HFFc6 (cell line): ENCODE data around the gene PDE4B. TPM values are rescaled to one million over a fixed set of nuclear protein-coding genes. Genes with fewer than 3 reads are reported as not detected.
A peak's percentile ranks its signal among the peaks of the same experiment; 100 is the strongest.

Source experiments
- DNase-seq: peaks from one replicate; pipeline ENCODE4 v3.0.0-alpha.2; 2018
- H3K27ac Mint-ChIP-seq: 2 replicates; pipeline ENCODE4 v1.8.0; 2020; ENCODE audit warnings: mild to moderate bottlenecking, mixed read lengths
- H3K27me3 Mint-ChIP-seq: 2 replicates; pipeline ENCODE4 v1.8.0; 2021; ENCODE audit warnings: mild to moderate bottlenecking, moderate library complexity, mixed read lengths; ENCODE audit not compliant: insufficient read depth
- H3K36me3 Mint-ChIP-seq: 2 replicates; pipeline ENCODE4 v1.8.0; 2021; ENCODE audit warnings: low read depth, mixed read lengths
- H3K4me1 Mint-ChIP-seq: 2 replicates; pipeline ENCODE4 v1.8.0; 2020; ENCODE audit warnings: low read depth, mixed read lengths
- H3K4me3 Mint-ChIP-seq: 2 replicates; pipeline ENCODE4 v1.8.0; 2020; ENCODE audit warnings: mild to moderate bottlenecking, moderate library complexity, mixed read lengths
- H3K9me3 Mint-ChIP-seq: 2 replicates; pipeline ENCODE4 v1.8.0; 2020; ENCODE audit warnings: mild to moderate bottlenecking, mixed read lengths
- total RNA-seq, 6 experiments: library from RNA; stranded (reverse); fragmentation: NEBNext Ultra II Directional; extraction: Animal tissue kit (Norgen Biotek cat#: 25700); gene quantifications; 2 replicates in 1 of 6; 3 replicates in 5 of 6; pipeline ENCODE4 v1.2.3, GENCODE V29; 2021
- TF ChIP-seq, protein P1 (sequence below): fragments of 200-600 bp; sonication (generic); IDR thresholded peaks from 2 replicates; pipeline ENCODE4 v1.5.0; 2021; ENCODE audit warnings: antibody characterized with exemption, mild to moderate bottlenecking

Gene PDE4B
- total RNA-seq, 6 experiments from 2014 or later = 34.9 to 57.6 (median 42.8) TPM

GRCh38 chr1:65830306-65830705, 37.6 kb downstream of the PDE4B start:
- Mint-ChIP-seq H3K4me1 (peaks cover 80% of the 10 kb centered on the region), H3K27me3 (no peaks in the 10 kb centered on the region), H3K27ac (peak overlapping the region; percentile 17; the same call in 1 of the 2 replicates), H3K4me3 (no peak overlapping the region), H3K9me3 (no peaks in the 10 kb centered on the region), H3K36me3 (no peaks in the 10 kb centered on the region)
- TF ChIP-seq, protein P1, sequence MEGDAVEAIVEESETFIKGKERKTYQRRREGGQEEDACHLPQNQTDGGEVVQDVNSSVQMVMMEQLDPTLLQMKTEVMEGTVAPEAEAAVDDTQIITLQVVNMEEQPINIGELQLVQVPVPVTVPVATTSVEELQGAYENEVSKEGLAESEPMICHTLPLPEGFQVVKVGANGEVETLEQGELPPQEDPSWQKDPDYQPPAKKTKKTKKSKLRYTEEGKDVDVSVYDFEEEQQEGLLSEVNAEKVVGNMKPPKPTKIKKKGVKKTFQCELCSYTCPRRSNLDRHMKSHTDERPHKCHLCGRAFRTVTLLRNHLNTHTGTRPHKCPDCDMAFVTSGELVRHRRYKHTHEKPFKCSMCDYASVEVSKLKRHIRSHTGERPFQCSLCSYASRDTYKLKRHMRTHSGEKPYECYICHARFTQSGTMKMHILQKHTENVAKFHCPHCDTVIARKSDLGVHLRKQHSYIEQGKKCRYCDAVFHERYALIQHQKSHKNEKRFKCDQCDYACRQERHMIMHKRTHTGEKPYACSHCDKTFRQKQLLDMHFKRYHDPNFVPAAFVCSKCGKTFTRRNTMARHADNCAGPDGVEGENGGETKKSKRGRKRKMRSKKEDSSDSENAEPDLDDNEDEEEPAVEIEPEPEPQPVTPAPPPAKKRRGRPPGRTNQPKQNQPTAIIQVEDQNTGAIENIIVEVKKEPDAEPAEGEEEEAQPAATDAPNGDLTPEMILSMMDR = no peak
- no peak for DNase-seq

- no peaks in the 10 kb centered on the region for H3K27me3 Mint-ChIP-seq
- peaks cover 7% of the 10 kb centered on the region; the same call in 1 of the 2 replicates for H3K36me3 Mint-ChIP-seq
- H3K4me3 Mint-ChIP-seq = peak overlapping the region; percentile 20
- H3K4me1 Mint-ChIP-seq = peaks cover 60% of the 10 kb centered on the region
- no peaks in the 10 kb centered on the region for H3K9me3 Mint-ChIP-seq
- peak overlapping the region; percentile 55 for H3K27ac Mint-ChIP-seq
- TF ChIP-seq, protein P1 = no peak
- peak; percentile 52 for DNase-seq
Observed at GRCh38 chr1:65832296-65832695, 39.6 kb downstream of the PDE4B start.

- H3K9me3 Mint-ChIP-seq = no peaks in the 10 kb centered on the region
- peaks cover 18% of the 10 kb centered on the region for H3K4me1 Mint-ChIP-seq
- no peak overlapping the region for H3K4me3 Mint-ChIP-seq
- TF ChIP-seq, protein P1 = no peak
- H3K27ac Mint-ChIP-seq = no peak overlapping the region
- H3K36me3 Mint-ChIP-seq = peaks cover 7% of the 10 kb centered on the region; the same call in 1 of the 2 replicates
- H3K27me3 Mint-ChIP-seq = no peaks in the 10 kb centered on the region
- DNase-seq = no peak
Observed at GRCh38 chr1:65836686-65837085, 44.0 kb downstream of the PDE4B start.

DNA sequence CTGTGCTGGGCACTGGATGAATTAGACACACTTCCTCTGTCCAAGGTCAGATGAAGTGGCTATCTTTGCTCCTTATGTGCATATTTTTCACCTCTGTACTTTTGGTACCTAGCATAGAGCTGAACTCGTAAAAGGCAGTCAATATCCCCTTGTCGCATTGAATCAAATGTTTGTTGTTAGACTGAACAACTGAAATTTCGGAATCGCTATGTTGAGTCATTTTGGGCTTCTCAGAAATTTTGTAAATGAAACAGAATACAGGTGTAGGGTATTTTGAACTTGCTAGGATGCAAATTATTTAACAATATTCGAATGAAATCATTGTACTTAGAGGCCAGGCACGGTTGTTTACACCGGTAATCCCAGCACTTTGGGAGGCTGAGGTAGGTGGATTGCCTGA, 48.0 kb downstream of the PDE4B start:
- no peaks in the 10 kb centered on the region; the same call in 1 of the 2 replicates for H3K27me3 Mint-ChIP-seq
- no peaks in the 10 kb centered on the region for H3K9me3 Mint-ChIP-seq
- no peak overlapping the region for H3K27ac Mint-ChIP-seq
- DNase-seq = no peak
- no peak overlapping the region for H3K4me3 Mint-ChIP-seq
- TF ChIP-seq, protein P1 = no peak
- no peaks in the 10 kb centered on the region for H3K4me1 Mint-ChIP-seq
- peaks cover 7% of the 10 kb centered on the region; the same call in 1 of the 2 replicates for H3K36me3 Mint-ChIP-seq

- Mint-ChIP-seq H3K36me3 (peaks cover 11% of the 10 kb centered on the region; the same call in 1 of the 2 replicates), H3K4me1 (no peaks in the 10 kb centered on the region), H3K9me3 (peaks cover 5% of the 10 kb centered on the region), H3K27ac (no peak overlapping the region), H3K27me3 (no peaks in the 10 kb centered on the region; the same call in 1 of the 2 replicates), H3K4me3 (no peak overlapping the region)
- no peak for DNase-seq
- TF ChIP-seq, protein P1 = no peak
Observed at GRCh38 chr1:65844296-65844695, 51.6 kb downstream of the PDE4B start.
